DND-41 (cell line): ENCODE data around the gene STARD13.

Experiments used
- ATAC-seq: fragments of 200-7000 bp; cut with Tn5 transposase; 3 replicates; pipeline ENCODE4 v1.9.1; 2021; ENCODE audit warnings: low read depth; ENCODE audit not compliant: insufficient read depth
- DNase-seq: peaks from one replicate; pipeline ENCODE4 v3.0.0-alpha.2; 2020
- H2AFZ ChIP-seq: 2 replicates; pipeline ENCODE4 v1.6.0; 2012; ENCODE audit warnings: low read depth, low read length
- H3K27ac ChIP-seq: 2 replicates; pipeline ENCODE4 v1.5.1; 2012; ENCODE audit warnings: low read length, inconsistent platforms
- H3K27me3 ChIP-seq: fragments of 200-600 bp; sonication (generic); 2 replicates; pipeline ENCODE4 v1.6.0; 2012; ENCODE audit warnings: low read length, mild to moderate bottlenecking, inconsistent platforms; ENCODE audit not compliant: insufficient read depth, poor library complexity
- H3K36me3 ChIP-seq: 2 replicates; pipeline ENCODE4 v1.5.1; 2012; ENCODE audit warnings: low read length, inconsistent platforms; ENCODE audit not compliant: insufficient read depth
- H3K4me1 ChIP-seq: 2 replicates; pipeline ENCODE4 v1.5.1; 2012; ENCODE audit warnings: mild to moderate bottlenecking, low read length; ENCODE audit not compliant: insufficient read depth
- H3K4me2 ChIP-seq: 2 replicates; pipeline ENCODE4 v1.6.0; 2012; ENCODE audit warnings: mild to moderate bottlenecking, moderate library complexity, low read length, inconsistent platforms; ENCODE audit not compliant: insufficient read depth
- H3K4me3 ChIP-seq, 2 experiments: fragments of 200-600 bp in 1 of 2; shearing (Covaris generic) in 1 of 2; 2 replicates each; pipeline ENCODE4 v1.5.1; 2012 to 2016; ENCODE audit warnings: inconsistent platforms in 2 of 2, low read length in 2 of 2, mild to moderate bottlenecking in 2 of 2, low read depth in 1 of 2, moderate library complexity in 1 of 2
- H3K79me2 ChIP-seq: 2 replicates; pipeline ENCODE4 v1.6.0; 2012; ENCODE audit warnings: low read length, inconsistent platforms; ENCODE audit not compliant: insufficient read depth
- H3K9ac ChIP-seq: 2 replicates; pipeline ENCODE4 v1.6.0; 2012; ENCODE audit warnings: low read depth, mild to moderate bottlenecking, inconsistent platforms, low read length, moderate library complexity
- H3K9me3 ChIP-seq: 2 replicates; pipeline ENCODE4 v1.5.1; 2012; ENCODE audit warnings: low read length, moderate library complexity, mild to moderate bottlenecking, inconsistent platforms; ENCODE audit not compliant: insufficient read depth, severe bottlenecking
- H4K20me1 ChIP-seq: 2 replicates; pipeline ENCODE4 v1.6.0; 2012; ENCODE audit warnings: low read length; ENCODE audit not compliant: insufficient read depth
- CTCF ChIP-seq: IDR thresholded peaks from 2 replicates; pipeline ENCODE4 v1.5.1; 2012; ENCODE audit warnings: borderline replicate concordance, low read length, moderate library complexity, mild to moderate bottlenecking; ENCODE audit not compliant: poor library complexity, severe bottlenecking; ENCODE audit errors: extremely low read depth
- EZH2 ChIP-seq: IDR thresholded peaks from 3 replicates; pipeline ENCODE4 v1.6.1; 2012; ENCODE audit warnings: borderline replicate concordance, low read depth, mild to moderate bottlenecking, moderate library complexity, low read length, inconsistent platforms; ENCODE audit not compliant: severe bottlenecking

STARD13 gene

DNA sequence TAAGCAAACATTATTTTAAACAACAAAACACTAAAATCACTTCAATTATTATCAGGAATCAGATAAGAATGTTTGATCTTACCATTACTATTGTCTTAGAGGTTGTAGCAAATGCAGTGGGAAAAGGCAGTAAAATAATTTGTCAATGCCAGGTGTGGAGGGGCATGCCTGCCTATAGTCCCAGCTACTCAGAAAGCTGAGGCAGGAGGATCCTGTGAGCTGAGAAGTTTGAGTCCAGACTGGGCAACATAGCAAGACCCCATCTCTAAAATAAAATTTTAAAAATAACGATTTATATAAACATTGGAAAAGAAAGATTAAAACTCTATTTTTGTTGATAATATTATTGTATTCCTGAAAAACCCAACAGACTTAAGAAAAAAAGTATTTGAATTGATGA lies 202.5 kb downstream of the STARD13 start:
- H3K27me3 ChIP-seq = no peaks in the 10 kb centered on the region
- no peak overlapping the region for H3K4me2 ChIP-seq
- H4K20me1 ChIP-seq = no peaks in the 10 kb centered on the region
- no peaks in the 10 kb centered on the region for H3K9me3 ChIP-seq
- no peak overlapping the region for H3K9ac ChIP-seq
- no peak for DNase-seq
- no peak overlapping the region for H3K27ac ChIP-seq
- no peak overlapping the region for H3K4me3 ChIP-seq
- TF ChIP-seq CTCF (no peak), EZH2 (no peak)
- ATAC-seq = no peak
- H2AFZ ChIP-seq = no peak overlapping the region
- H3K36me3 ChIP-seq = no peaks in the 10 kb centered on the region
- no peaks in the 10 kb centered on the region for H3K79me2 ChIP-seq
- no peaks in the 10 kb centered on the region for H3K4me1 ChIP-seq

DNA sequence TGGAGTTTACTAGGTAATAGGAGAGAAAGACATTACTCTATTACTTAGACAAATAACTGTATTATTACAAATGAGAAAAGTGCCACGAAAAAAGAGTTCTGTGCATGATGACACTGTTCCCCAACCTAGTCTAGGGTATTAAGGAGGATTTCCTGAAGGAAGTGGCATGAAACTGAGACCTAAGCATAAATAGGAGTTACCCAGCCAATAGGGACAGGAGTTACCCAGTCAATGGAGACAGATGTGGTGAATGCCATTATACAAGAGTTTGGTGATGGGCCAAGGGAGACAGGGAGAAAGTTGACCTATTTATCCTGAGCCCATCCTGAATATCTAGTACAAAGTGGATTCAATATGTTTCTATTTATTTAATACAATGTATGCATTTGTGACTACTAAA lies 203.9 kb downstream of the STARD13 start:
- no peak overlapping the region for H3K27ac ChIP-seq
- no peak overlapping the region for H3K9ac ChIP-seq
- TF ChIP-seq CTCF (no peak), EZH2 (no peak)
- no peaks in the 10 kb centered on the region for H3K79me2 ChIP-seq
- H4K20me1 ChIP-seq = no peaks in the 10 kb centered on the region
- no peaks in the 10 kb centered on the region for H3K36me3 ChIP-seq
- no peaks in the 10 kb centered on the region for H3K27me3 ChIP-seq
- no peak overlapping the region for H3K4me2 ChIP-seq
- H3K4me1 ChIP-seq = no peaks in the 10 kb centered on the region
- H3K4me3 ChIP-seq = no peak overlapping the region
- no peak for ATAC-seq
- no peaks in the 10 kb centered on the region for H3K9me3 ChIP-seq
- no peak for DNase-seq
- H2AFZ ChIP-seq = no peak overlapping the region

- H3K4me1 ChIP-seq = no peaks in the 10 kb centered on the region
- DNase-seq = no peak
- H3K4me3 ChIP-seq = no peak overlapping the region
- ATAC-seq = no peak
- TF ChIP-seq CTCF (no peak), EZH2 (no peak)
- no peak overlapping the region for H3K4me2 ChIP-seq
- H2AFZ ChIP-seq = no peak overlapping the region
- no peaks in the 10 kb centered on the region for H3K9me3 ChIP-seq
- H4K20me1 ChIP-seq = no peaks in the 10 kb centered on the region
- H3K79me2 ChIP-seq = no peaks in the 10 kb centered on the region
- no peaks in the 10 kb centered on the region for H3K27me3 ChIP-seq
- H3K9ac ChIP-seq = no peak overlapping the region
- H3K27ac ChIP-seq = no peak overlapping the region
- no peaks in the 10 kb centered on the region for H3K36me3 ChIP-seq
Measured at GRCh38 chr13:33080972-33081590, 204.5 kb downstream of the STARD13 start.

GRCh38 chr13:33079960-33080359 lies 205.6 kb downstream of the STARD13 start:
- no peaks in the 10 kb centered on the region for H3K27me3 ChIP-seq
- H3K79me2 ChIP-seq = no peaks in the 10 kb centered on the region
- ATAC-seq (no peak), DNase-seq (no peak)
- H3K9ac ChIP-seq = no peak overlapping the region
- H3K9me3 ChIP-seq = no peaks in the 10 kb centered on the region
- no peaks in the 10 kb centered on the region for H3K36me3 ChIP-seq
- H2AFZ ChIP-seq = no peak overlapping the region
- no peaks in the 10 kb centered on the region for H3K4me1 ChIP-seq
- TF ChIP-seq CTCF (no peak), EZH2 (no peak)
- H3K4me3 ChIP-seq = no peak overlapping the region
- H4K20me1 ChIP-seq = no peaks in the 10 kb centered on the region
- no peak overlapping the region for H3K27ac ChIP-seq
- no peak overlapping the region for H3K4me2 ChIP-seq
